HL-60 (cell line): Measurements from ENCODE around the gene DLX3.

Experiments
- DNase-seq, 2 experiments: peaks; one replicate each; pipeline ENCODE4 v3.0.0-alpha.2; 2010 to 2020; ENCODE audit warnings: low read depth in 1 of 2, low spot score in 1 of 2
- H3K27ac ChIP-seq: fragments of 250-450 bp; sonication (Bioruptor Pico); replicated peaks from 2 replicates; pipeline ENCODE4 v1.5.1; 2020; ENCODE audit warnings: mild to moderate bottlenecking, moderate library complexity
- H3K27me3 ChIP-seq: fragments of 250-450 bp; sonication (Bioruptor Pico); 2 replicates; pipeline ENCODE4 v1.5.1; 2021; ENCODE audit warnings: mild to moderate bottlenecking, moderate library complexity; ENCODE audit not compliant: insufficient read depth, poor library complexity, severe bottlenecking
- H3K4me3 ChIP-seq: replicated peaks from 2 replicates; pipeline ENCODE4 v1.5.1; 2011; ENCODE audit warnings: mild to moderate bottlenecking, control low read depth, low read length; ENCODE audit not compliant: insufficient read depth
- CTCF ChIP-seq: IDR thresholded peaks from one replicate; pipeline ENCODE4 v1.5.1; 2011; ENCODE audit warnings: low read length, control low read depth, inconsistent platforms; ENCODE audit not compliant: insufficient read depth
- GABPA ChIP-seq: IDR thresholded peaks from 2 replicates; pipeline ENCODE4 v1.6.1; 2012; ENCODE audit warnings: low read depth
- POLR2AphosphoS5 ChIP-seq: IDR thresholded peaks from 2 replicates; pipeline ENCODE4 v1.6.1; 2012; ENCODE audit warnings: low read depth
- REST ChIP-seq: IDR thresholded peaks from 2 replicates; pipeline ENCODE4 v1.6.1; 2012; ENCODE audit warnings: low read depth; ENCODE audit not compliant: insufficient replicate concordance
- SPI1 ChIP-seq: IDR thresholded peaks from 2 replicates; pipeline ENCODE4 v1.6.1; 2012; ENCODE audit warnings: low read depth, mild to moderate bottlenecking, borderline replicate concordance

Gene DLX3

GRCh38 chr17:49951362-49952082 is 43.5 kb downstream of the DLX3 start:
- H3K27ac ChIP-seq, result no peak overlapping the region
- H3K27me3 ChIP-seq, result peaks cover 9% of the 10 kb centered on the region
- no peak for DNase-seq
- no peak overlapping the region for H3K4me3 ChIP-seq
- TF ChIP-seq SPI1 (no peak), POLR2AphosphoS5 (no peak), GABPA (no peak), REST (no peak), CTCF (no peak)

- Histone ChIP-seq H3K4me3 (no peak overlapping the region), H3K27ac (no peak overlapping the region), H3K27me3 (peaks cover 9% of the 10 kb centered on the region)
- TF ChIP-seq CTCF (no peak), POLR2AphosphoS5 (no peak), REST (no peak), GABPA (no peak), SPI1 (no peak)
- DNase-seq, result no peak
Measured at GRCh38 chr17:49949634-49950033, 45.4 kb downstream of the DLX3 start.

GRCh38 chr17:49946964-49947584 is 48.0 kb downstream of the DLX3 start:
- no peak for DNase-seq
- H3K27me3 ChIP-seq, result peaks cover 17% of the 10 kb centered on the region

More at GRCh38 chr17:49946964-49947584, 48.0 kb downstream of the DLX3 start:
- TF ChIP-seq SPI1 (no peak), CTCF (no peak), GABPA (no peak), REST (no peak), POLR2AphosphoS5 (no peak)
- Histone ChIP-seq H3K27ac (no peak overlapping the region), H3K4me3 (no peak overlapping the region)
